Hematopoietic multipotent progenitor cell treated with erythropoietin and hydrocortisone succinate and interleukin-3 and kit ligand, for 8 days (in vitro differentiated cells): Measurements from ENCODE around the gene NUMB.

ENCODE experiments used
- DNase-seq: peaks from one replicate; pipeline ENCODE4 v3.0.0-alpha.2; 2015

NUMB gene

GRCh38 chr14:73458183-73458976 is at the start of gene NUMB:
Gene NUMB, minus strand, starts transcription at chr14:73458546. Its CDS starts 102,795 bp downstream, at chr14:73355751.
- DNase-seq, result peak; percentile 100

DNA sequence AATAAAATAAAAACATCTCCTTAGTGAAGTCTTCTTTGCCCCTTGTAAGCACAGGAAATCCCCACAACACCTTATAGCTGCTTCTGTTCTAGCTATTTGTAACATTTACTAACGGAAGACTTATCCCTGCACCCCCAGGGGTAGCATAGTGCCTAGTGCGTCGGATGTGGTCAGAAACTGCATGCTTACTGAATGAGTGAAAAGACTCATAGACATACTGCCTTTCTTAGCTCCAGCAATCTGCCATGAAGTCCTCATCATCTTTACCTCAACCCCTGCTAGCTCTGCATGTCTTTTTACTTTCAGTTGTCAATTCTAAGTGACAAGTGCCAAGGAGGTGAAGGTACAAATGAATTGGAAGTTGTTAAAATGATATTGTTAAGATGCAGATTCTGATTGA is 45.3 kb upstream of the NUMB start:
- DNase-seq, result no peak

DNA sequence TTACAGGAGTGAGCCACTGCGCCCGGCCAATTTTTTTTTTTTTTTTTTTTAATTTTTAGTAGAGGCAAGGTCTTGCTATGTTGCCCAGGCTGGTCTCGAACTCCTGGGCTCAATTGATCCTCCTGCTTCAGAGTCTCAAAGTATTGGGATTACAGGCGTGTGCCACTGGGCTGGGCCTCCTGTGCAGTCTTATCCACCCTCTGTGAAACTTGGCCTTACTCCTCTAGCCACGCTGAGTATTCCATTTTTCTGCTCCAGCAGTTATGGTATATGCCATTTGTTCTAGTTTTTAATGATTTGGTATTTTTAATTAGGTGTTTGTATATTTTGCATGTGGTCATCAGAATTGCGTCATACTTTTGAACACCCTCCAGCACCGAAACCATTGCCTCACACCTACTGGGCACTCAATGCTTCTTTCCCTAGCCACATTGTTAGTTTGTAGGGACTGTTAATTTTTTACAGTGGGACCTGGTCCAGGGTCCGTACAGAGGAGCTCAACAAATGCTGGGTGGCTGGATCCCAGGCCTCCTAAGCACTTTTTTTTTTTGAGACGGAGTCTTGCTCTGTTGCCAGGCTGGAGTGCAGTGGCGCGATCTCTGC is 43.8 kb upstream of the NUMB start:
- no peak for DNase-seq

GRCh38 chr14:73500360-73500759 is 42.0 kb upstream of the NUMB start:
- DNase-seq, result no peak

- DNase-seq, result no peak
These were observed 36.2 kb upstream of the NUMB start for GRCh38 chr14:73494593-73494992.

- peak; percentile 45 for DNase-seq
These were observed 34.3 kb upstream of the NUMB start for GRCh38 chr14:73492670-73493069.

GRCh38 chr14:73492043-73492552 is 33.8 kb upstream of the NUMB start:
- DNase-seq, result no peak

- DNase-seq, result peak; percentile 79
These were observed 33.1 kb upstream of the NUMB start for GRCh38 chr14:73491256-73492042.

DNA sequence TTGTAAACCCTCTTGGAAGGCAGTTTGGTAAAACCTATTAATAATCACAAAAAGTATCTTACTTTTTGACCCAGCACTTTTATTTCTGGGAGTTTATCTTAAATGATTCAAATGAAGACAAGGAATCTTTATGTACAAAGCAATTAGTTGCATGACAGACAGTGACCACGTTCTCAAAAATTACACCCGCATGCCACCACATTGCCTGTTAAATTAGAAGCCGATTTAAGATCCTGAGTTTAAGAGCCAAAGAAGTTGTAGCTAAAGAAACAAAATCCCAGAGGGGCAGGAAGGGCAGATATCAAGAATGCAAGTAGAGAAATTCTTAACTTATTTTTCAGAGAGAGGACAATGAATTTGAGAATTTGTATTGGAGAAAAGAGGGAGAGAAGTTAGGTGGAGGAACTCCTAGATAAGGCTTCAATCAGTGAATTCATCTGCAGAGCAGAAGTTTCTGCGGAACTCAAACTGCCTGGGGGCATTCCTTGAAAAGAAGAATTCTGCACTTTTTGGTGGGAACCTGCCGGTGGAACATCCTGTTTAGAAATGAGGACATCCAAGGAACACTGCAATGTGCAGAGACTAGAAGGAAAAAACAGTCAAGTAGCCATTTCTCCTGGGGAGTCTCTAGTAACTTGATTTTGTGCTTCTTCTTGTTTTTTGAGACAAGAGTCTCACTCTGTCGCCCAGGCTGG is 31.3 kb upstream of the NUMB start:
- DNase-seq, result no peak

DNA sequence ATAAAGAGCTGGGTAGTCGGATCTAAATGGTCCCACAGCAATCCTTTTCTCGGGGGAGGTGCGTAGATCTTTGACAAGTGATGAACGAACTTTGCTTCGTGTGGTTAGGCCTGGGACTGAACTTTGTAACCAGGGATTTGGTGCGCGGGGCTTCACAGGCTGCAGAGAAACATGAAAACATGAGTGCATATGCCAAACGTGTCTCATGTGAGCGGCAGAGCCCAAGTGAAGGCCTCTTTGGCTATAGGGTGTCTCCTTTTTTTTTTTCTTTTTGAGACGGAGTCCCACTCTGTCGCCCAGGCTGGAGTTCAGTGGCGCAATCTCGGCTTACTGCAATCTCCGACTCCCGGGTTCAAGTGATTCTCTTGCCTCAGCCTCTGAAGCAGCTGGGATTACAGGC is 20.3 kb upstream of the NUMB start:
- DNase-seq, result no peak

DNA sequence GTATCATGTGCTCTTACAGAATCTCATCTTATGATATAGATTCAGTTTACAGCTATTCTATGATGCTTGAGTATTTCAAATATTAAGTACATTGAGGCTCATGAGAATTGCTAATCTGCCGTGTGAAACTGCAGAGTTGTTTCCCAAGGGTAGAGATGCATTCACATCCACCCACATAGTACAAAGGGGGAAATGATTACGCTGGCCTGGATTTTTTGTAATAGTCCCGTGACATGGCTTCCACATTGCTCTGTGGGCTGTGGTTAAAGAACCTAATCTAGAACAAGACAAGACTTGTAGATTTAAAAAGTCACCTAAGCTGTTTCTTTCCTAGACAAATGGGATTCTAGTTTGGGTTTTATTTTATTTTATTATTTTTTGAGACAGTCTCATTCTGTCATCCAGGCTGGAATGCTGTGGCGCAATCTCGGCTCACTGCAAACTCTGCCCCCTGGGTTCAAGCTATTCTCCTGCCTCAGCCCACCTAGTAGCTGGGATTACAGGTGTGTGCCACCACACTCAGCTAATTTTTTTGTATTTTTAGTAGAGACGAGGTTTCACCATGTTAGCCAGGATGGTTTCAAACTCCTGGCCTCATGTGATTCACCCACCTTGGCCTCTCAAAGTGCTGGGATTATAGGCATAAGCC is 19.4 kb upstream of the NUMB start:
- DNase-seq, result no peak

GRCh38 chr14:73476451-73476931 is 18.1 kb upstream of the NUMB start:
- DNase-seq, result no peak

- DNase-seq, result no peak
These were observed 16.6 kb upstream of the NUMB start for GRCh38 chr14:73474952-73475351.

- peak; percentile 81 for DNase-seq
These were observed 14.1 kb upstream of the NUMB start for GRCh38 chr14:73472185-73473114.

GRCh38 chr14:73471582-73472184 is 13.3 kb upstream of the NUMB start:
- no peak for DNase-seq

DNA sequence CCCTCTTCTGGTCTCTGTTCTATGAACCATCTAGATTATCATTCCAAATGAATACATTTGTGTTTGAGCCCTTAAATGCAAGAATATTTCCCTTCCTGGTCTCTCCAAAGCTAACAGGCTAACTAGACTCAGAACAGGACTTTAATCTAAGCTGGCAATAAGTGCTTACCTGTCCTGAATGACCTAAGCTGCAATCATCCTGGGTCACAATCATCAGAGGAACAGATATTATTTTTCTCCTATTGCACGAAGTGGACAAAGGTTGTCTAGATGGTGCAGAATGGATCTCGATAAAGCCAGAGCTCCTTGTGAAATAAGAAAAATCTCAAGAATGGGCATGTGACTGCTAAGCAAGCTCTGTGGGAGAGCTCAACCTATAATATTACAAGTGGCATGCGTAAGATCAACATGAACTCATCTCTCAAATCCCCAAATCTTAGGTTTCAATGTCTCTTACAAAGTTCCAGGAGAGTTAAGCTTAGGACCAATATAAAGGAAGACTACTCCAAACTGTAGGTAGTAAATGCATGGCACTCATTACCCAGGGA is 10.6 kb upstream of the NUMB start:
- DNase-seq, result no peak

DNA sequence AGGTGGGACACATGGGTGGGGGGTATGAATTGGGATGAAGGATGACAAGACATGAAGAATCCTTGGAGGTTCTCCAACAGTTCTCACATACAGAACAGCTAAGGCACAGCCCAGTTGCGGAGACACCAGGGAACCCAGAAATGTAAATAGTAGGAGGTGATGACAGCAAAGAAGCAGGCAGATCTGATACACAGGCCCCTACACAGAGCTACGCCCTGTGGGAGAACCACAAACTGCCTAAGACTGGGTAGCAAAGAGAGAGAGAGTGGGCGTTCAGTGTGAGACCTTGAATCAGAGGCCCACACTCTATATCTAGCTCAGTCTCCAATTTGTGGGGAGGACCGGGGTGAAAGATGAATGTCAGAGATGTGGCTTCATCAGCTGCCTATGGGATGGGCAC is 9.5 kb upstream of the NUMB start:
- no peak for DNase-seq

DNA sequence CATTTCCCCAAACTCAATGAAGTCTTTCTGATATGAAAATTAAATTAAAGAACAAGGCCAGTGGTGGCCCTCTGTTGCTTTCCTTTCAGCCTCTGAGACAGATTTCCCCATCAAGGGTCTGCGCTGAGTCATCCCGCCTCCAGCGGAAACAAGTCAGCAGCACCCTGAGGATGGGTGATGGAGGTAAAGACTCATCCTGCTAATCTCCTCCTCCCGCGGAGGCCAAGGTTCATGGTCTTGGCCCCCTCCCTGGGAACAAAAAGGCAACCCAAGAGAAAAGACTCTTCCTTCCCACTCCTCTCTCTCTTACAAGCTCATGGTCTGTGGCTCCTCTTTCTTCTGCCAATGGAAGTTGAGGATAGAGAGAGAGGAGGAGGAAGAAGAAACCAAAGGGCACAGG is 9.0 kb upstream of the NUMB start:
- DNase-seq, result no peak

DNA sequence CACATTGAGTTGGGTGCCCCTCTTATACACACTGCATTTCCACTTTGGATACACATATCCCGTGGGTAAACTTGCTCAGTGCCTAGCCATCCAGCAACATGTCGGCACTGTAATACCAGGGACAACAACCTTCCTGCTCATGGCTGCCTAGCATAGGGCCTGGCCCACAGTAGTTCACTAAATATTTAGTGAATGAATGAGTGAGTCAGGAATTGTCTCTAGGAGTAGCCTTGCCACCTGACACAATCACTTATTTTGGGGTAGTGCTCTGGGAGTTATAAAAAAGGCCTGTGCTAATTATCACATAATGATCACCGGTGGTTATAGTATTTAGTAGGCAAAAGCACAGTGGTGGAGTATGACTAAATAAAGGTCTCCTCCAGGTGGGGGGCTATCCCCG is 8.5 kb upstream of the NUMB start:
- DNase-seq, result no peak

GRCh38 chr14:73465823-73466532 is 7.6 kb upstream of the NUMB start:
- no peak for DNase-seq
